DMS 273 (cell line): ENCODE data around the gene SNX22.

Experiments used
- DNase-seq: peaks from one replicate; lab custom pipeline; 2025; ENCODE audit not compliant: unreplicated experiment; lab: John Stamatoyannopoulos, UW

The SNX22 gene

GRCh38 chr15:64193971-64194370, 42.4 kb downstream of the SNX22 start:
- no peak for DNase-seq

GRCh38 chr15:64197425-64197824, 45.9 kb downstream of the SNX22 start:
- no peak for DNase-seq

- no peak for DNase-seq
These were observed 53.7 kb downstream of the SNX22 start for GRCh38 chr15:64205202-64205601.
